ENCODE measurements around the gene ACD.

The ACD gene

DNA sequence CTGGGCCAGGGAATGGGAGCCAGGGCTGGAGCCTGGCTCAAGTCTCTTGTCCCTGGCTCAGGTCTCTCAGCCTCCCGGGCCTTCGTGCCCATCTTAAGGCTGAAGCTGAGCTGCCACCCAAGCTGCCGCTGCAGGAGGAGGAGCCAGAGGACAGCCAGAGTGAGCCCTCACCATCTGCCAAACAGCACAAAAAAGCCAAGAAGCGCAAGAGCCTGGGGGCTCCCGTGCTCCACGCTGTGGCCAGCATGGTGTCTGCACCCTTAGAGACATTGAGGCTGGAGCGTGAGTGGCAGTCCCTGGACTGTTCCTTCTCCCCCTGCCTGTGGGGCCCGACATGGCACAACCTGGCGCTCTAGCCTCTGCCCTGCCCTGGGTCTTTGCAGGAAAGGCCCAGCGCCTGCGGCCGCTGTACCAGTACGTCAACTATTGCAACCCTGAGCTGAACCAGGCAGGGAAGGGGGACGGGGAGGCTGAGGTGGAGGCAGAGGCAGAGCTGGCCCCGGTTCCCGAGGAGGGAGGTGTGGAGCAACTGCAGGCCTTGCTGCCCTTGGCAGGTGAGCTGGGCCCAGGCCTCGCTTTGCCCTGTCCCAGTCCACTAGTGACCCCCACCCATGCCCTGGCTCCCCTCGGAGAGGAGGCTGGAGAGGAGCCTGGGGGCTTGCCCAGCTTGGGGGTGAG lies 7.9 kb upstream of the ACD start:
- POLR2A ChIA-PET = interaction anchor here (0.7 to 3.0 kb wide), 4 partner anchors 9 to 147 kb away, joined by 3 to 14 read pairs (median 8); partner anchors contain the start of gene CTCF
- peak overlapping the region; percentile 23; the same call in 1 of the 2 replicates for H3K4me3 ChIP-seq (ENCODE audit: low read depth, low read length)
- CTCF ChIA-PET = interaction anchor here (0.6 to 19.0 kb wide), 40 partner anchors 9 to 717 kb away, joined by 3 to 605 read pairs (median 4); partner anchors contain the start of genes CARMIL2, CTCF, NRN1L and RANBP10
- DNase-seq (ENCODE audit: low read depth, low spot score) = peak; percentile 54
- TF ChIP-seq, protein P1, sequence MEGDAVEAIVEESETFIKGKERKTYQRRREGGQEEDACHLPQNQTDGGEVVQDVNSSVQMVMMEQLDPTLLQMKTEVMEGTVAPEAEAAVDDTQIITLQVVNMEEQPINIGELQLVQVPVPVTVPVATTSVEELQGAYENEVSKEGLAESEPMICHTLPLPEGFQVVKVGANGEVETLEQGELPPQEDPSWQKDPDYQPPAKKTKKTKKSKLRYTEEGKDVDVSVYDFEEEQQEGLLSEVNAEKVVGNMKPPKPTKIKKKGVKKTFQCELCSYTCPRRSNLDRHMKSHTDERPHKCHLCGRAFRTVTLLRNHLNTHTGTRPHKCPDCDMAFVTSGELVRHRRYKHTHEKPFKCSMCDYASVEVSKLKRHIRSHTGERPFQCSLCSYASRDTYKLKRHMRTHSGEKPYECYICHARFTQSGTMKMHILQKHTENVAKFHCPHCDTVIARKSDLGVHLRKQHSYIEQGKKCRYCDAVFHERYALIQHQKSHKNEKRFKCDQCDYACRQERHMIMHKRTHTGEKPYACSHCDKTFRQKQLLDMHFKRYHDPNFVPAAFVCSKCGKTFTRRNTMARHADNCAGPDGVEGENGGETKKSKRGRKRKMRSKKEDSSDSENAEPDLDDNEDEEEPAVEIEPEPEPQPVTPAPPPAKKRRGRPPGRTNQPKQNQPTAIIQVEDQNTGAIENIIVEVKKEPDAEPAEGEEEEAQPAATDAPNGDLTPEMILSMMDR (IDR thresholded peaks at IDR 0.05; ENCODE audit: insufficient read depth, low read length, missing control alignments) = peak; percentile 97

DNA sequence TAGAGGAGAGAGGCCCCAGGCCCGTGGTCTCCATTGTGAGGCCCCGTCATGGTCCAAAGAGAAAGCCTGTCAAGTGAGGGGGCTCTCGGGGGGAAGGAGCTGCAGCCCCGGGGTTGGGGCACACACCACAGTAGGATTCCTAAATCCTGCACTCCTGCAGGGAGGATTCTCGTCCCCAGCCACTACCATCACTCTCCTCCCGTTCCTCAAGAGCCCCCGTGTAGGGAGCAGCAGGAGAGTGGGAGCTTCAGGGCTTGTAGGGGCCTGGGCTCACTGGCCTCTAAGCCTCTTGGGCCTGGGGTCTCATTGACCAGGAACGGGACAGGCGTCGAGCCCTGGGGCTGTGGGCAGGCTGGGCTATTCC lies 7.4 kb upstream of the ACD start:
- no peak for DNase-seq (ENCODE audit: low read depth, low spot score)
- H3K4me3 ChIP-seq (ENCODE audit: low read depth, low read length) = peak overlapping the region; percentile 68
- CTCF ChIA-PET = interaction anchor here (0.8 to 19.0 kb wide), 34 partner anchors 9 to 717 kb away, joined by 3 to 605 read pairs (median 4); partner anchors contain the start of genes CARMIL2, CTCF, NRN1L and RANBP10
- POLR2A ChIA-PET = interaction anchor here (0.7 to 3.0 kb wide), 4 partner anchors 9 to 146 kb away, joined by 3 to 14 read pairs (median 8); partner anchors contain the start of gene CTCF
- TF ChIP-seq, protein P1 (IDR thresholded peaks at IDR 0.05; ENCODE audit: insufficient read depth, low read length, missing control alignments) = no peak

DNA sequence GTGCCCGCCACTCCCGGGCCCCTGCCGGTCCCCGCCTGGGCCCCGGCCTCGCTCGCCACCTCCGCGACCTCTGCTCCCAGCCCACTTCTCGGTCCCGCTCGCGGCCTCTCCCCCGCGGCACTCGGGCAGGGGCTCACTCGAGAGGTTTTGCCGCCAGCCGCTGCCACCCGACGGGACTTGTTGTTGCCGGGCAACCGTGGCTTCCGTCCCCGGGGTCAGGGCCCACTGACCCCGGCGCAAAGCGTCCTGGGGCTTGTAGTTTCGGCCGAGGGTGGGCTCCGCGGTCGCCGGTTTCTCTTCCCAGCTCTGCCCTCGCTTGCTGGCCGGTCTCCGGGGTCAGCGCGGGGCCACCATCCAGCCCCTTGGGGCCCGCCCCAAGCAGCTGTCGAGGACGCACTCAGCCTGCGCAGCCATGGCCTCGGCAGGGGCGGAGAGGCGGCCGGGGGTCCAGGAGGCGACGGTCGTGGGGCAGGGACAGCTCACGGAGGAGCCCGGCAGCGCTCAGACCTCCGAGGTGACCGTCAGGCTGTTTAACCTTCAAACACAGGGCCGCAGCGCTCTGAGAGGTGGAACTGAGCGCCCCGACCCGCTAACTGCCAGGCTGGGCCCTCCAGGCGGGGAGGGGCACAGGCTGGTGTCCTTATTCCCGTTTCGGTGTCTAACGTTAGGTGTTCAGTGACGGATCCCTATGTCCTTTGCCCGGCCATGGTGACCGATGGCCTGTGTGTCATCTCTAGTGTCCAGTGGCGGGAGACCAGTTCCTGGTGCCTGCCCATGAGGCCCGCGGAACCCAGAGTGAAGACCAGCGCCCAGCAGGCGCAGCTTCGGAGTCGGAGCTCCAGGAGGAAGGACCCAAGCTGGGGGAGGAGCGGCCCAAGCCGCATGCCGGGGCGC lies 6.7 kb upstream of the ACD start, which contains the start of the genes C16orf86 and ENKD1:
TSS of gene C16orf86 (plus strand) at position 256 of the 894 bp plus-strand sequence. CDS start at position 413, 157 bp downstream.
TSS of gene ENKD1 (minus strand) at position 192 of the 894 bp plus-strand sequence. CDS start 308 bp downstream, outside the sequence.
- CTCF ChIA-PET = interaction anchor here (0.8 to 19.0 kb wide), 33 partner anchors 8 to 398 kb away, joined by 3 to 605 read pairs (median 5); partner anchors contain the start of genes ATP6V0D1, CARMIL2, CTCF and NRN1L
- peak within 1 kb of the TSS; percentile 68 for H3K4me3 ChIP-seq (ENCODE audit: low read depth, low read length)
- TF ChIP-seq, protein P1 (IDR thresholded peaks at IDR 0.05; ENCODE audit: insufficient read depth, low read length, missing control alignments) = no peak
- POLR2A ChIA-PET = interaction anchor here (0.7 to 3.0 kb wide), 3 partner anchors 104 to 145 kb away, joined by 3 to 14 read pairs (median 11); partner anchors contain the start of gene CTCF
- DNase-seq (ENCODE audit: low read depth, low spot score) = no peak

DNA sequence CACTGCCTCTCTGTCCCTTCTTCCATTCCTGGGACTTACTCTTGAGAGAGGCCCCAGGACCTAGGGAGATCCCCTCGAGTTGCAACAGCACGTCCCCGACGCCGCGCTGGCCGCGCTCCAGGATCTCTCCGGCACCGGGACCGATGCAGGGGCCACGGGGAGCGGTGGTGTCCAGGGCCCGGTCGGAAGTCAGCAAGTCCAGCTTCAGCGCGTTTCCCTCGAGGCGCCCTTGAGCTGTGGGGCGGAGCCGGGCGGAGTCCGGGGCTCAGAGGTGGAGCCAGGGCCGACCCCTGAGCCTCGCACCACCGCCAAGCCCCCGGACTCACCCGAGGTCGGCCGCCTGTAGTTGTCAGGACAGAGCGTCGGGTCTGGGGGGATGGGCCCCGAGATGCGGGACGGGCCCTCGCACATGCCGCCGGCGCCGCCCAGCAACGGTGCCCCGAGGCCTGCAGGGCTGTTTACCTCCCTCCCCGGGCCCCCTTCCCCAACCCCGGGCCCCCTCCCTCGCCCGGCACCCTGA lies 6.0 kb upstream of the ACD start:
- POLR2A ChIA-PET = interaction anchor here (2.8 to 3.0 kb wide), 2 partner anchors 103 to 145 kb away, joined by 11 to 14 read pairs; partner anchors contain the start of gene CTCF
- CTCF ChIA-PET = interaction anchor here (0.6 to 19.0 kb wide), 12 partner anchors 8 to 399 kb away, joined by 3 to 605 read pairs (median 13); partner anchors contain the start of genes ATP6V0D1, CARMIL2, CTCF and RIPOR1
- DNase-seq (ENCODE audit: low read depth, low spot score) = no peak
- H3K4me3 ChIP-seq (ENCODE audit: low read depth, low read length) = peak overlapping the region; percentile 68
- TF ChIP-seq, protein P1 (IDR thresholded peaks at IDR 0.05; ENCODE audit: insufficient read depth, low read length, missing control alignments) = no peak

DNA sequence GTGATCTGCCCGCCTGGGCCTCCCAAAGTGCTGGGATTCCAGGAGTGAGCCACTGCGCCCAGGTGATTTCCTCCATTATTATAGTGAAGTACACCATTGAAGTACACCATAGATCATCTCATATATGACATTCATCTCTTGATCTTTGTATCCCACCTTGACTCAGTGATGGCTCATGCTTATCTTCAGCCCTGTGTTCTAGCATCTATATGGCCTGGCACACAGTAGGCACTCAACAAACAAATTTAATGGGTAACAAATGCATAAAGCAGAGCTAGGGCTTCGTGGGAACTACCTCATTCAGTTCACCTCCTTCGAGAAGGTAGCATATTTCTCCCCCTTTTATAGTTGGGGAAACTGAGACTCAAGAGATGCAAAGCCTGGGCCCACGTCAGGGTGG lies 5.5 kb upstream of the ACD start:
- H3K4me3 ChIP-seq (ENCODE audit: low read depth, low read length) = peak overlapping the region; percentile 68
- no peak for DNase-seq (ENCODE audit: low read depth, low spot score)
- ChIA-PET POLR2A (interaction anchor here (3.0 kb wide), 1 partner anchor 144 kb away, joined by 11 read pairs; no protein-coding TSS in a partner anchor), CTCF (interaction anchor here (0.6 to 19.0 kb wide), 10 partner anchors 8 to 399 kb away, joined by 3 to 605 read pairs (median 16); partner anchors contain the start of genes ATP6V0D1, CARMIL2, CTCF and RIPOR1)
- TF ChIP-seq, protein P1 (IDR thresholded peaks at IDR 0.05; ENCODE audit: insufficient read depth, low read length, missing control alignments) = no peak

Measured in AG04449 (cell line).